Large intestine (tissue), 3 donors: ENCODE data around the gene PMIS2. TPM values are rescaled to one million over a fixed set of nuclear protein-coding genes. Genes with fewer than 3 reads are reported as not detected.

Experiments
- DNase-seq, 2 donors: peaks; one replicate each; pipeline versions ENCODE4 v3.0.0 to v3.0.0-alpha.2; 2013
- H3K27ac ChIP-seq: one replicate; pipeline ENCODE4 v1.5.1; 2013; ENCODE audit warnings: low read length
- H3K27me3 ChIP-seq: 2 replicates; pipeline ENCODE4 v1.6.1; 2013; ENCODE audit warnings: low read length; ENCODE audit not compliant: control insufficient read depth, insufficient read depth
- H3K36me3 ChIP-seq: 2 replicates; pipeline ENCODE4 v1.6.1; 2013; ENCODE audit warnings: low read length; ENCODE audit not compliant: control insufficient read depth, insufficient read depth
- H3K4me1 ChIP-seq: one replicate; pipeline ENCODE4 v1.6.1; 2013; ENCODE audit warnings: low read length; ENCODE audit not compliant: control insufficient read depth, insufficient read depth
- H3K4me3 ChIP-seq: one replicate; pipeline ENCODE4 v1.5.1; 2013; ENCODE audit warnings: low read length
- H3K9me3 ChIP-seq: one replicate; pipeline ENCODE4 v1.6.1; 2013; ENCODE audit warnings: mild to moderate bottlenecking, low read depth, low read length, moderate library complexity; ENCODE audit not compliant: control insufficient read depth
- WGBS: methylation state at CpG from one replicate; pipeline ENCODE4 v1.1.5; 2013; ENCODE audit warnings: low lambda C conversion rate; ENCODE audit not compliant: insufficient coverage; 5-methylcytosine and 5-hydroxymethylcytosine counted together
- polyA plus RNA-seq: library from polyadenylated mRNA; unstranded; fragments of 120-200 nt; gene quantifications from one replicate; pipeline ENCODE4 v1.2.1, GENCODE V29; 2013

PMIS2 gene
- polyA plus RNA-seq, 1 donor, result not detected

DNA sequence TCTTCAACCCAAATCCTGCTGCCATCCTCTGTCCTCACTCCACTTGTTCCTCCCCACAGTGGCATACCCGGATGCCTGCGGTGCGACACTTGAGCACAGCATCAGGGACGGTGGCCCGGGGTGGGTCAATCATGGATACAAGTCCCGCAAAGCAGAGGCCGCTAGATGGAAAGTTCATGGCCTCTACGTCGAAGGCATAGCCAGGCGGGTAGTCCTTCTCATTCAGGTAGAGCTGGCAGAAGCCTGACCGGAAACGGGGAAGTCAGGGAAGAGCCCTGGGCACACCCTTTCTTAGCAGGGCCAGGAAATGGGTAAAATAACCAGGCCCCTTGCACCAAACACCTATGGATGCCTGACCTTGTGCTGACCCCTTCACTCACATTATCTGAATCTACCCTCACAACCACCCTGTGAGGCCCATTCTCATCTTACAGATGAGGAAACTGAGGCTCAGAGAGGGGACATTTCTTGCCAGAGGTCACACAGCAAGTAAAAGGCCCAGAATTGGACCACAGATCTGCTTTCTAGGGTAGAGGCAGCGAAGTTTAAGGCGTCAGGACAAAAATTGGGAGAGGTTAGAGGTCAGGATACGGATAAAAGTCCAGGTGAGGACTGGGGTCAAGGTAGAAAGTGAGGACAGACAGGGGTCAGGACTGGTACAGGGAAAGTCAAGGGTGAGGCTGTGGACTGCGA is 29.0 kb upstream of the PMIS2 start:
- DNase-seq, result no peak
- WGBS, result 100% methylated on average over 3 of the region's 16 CpGs
- no peak overlapping the region for H3K4me3 ChIP-seq
- peaks cover 55% of the 10 kb centered on the region for H3K27me3 ChIP-seq
- H3K36me3 ChIP-seq, result no peaks in the 10 kb centered on the region
- H3K9me3 ChIP-seq, result peaks cover 8% of the 10 kb centered on the region
- H3K4me1 ChIP-seq, result no peaks in the 10 kb centered on the region
- no peak overlapping the region for H3K27ac ChIP-seq

GRCh38 chr19:35557539-35558399 is 28.2 kb upstream of the PMIS2 start:
- peak overlapping the region; percentile 35 for H3K4me3 ChIP-seq
- no peaks in the 10 kb centered on the region for H3K4me1 ChIP-seq
- WGBS, result no CpG with 5 or more reads among the region's 60 CpGs
- H3K27me3 ChIP-seq, result peaks cover 58% of the 10 kb centered on the region
- H3K9me3 ChIP-seq, result peaks cover 8% of the 10 kb centered on the region
- no peak overlapping the region for H3K27ac ChIP-seq
- no peaks in the 10 kb centered on the region for H3K36me3 ChIP-seq
- peak; percentile 31 to 62 for DNase-seq

- H3K27me3 ChIP-seq, result peaks cover 56% of the 10 kb centered on the region
Measured at GRCh38 chr19:35558400-35559280, 27.3 kb upstream of the PMIS2 start.

DNA sequence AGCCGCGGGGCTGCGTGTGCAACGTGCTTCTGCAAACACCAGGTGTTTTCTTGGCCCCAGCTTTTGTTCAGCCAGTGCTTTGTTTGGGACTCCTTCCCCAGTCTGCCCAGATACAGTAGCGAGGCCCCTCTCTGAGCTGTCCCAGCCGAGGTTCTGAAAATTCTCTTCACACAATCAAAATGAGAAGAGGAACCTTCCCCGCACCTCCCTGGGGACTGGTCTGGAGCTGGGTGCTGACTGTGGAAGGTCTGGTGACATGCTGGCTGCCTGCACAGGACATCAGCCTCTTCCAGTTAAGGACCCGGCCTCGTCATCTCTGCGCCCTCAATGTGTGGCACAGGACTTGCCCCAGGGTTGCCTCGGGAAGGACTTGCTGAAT is 26.7 kb upstream of the PMIS2 start:
- no peak for DNase-seq
- no CpG with 5 or more reads among the region's 11 CpGs for WGBS
- no peak overlapping the region for H3K27ac ChIP-seq

More at GRCh38 chr19:35558400-35559280, 27.3 kb upstream of the PMIS2 start:
- 40% methylated on average over 1 of the region's 53 CpGs for WGBS
- H3K36me3 ChIP-seq, result no peaks in the 10 kb centered on the region
- no peaks in the 10 kb centered on the region for H3K4me1 ChIP-seq
- no peak overlapping the region for H3K4me3 ChIP-seq
- no peak overlapping the region for H3K27ac ChIP-seq
- H3K9me3 ChIP-seq, result peaks cover 8% of the 10 kb centered on the region
- no peak for DNase-seq

GRCh38 chr19:35559781-35560180 is 26.2 kb upstream of the PMIS2 start:
- WGBS, result no CpG with 5 or more reads among the region's 23 CpGs
- H3K36me3 ChIP-seq, result no peaks in the 10 kb centered on the region
- H3K27me3 ChIP-seq, result peaks cover 59% of the 10 kb centered on the region

More for the DNA sequence above, 26.7 kb upstream of the PMIS2 start:
- Histone ChIP-seq H3K4me1 (no peaks in the 10 kb centered on the region), H3K36me3 (no peaks in the 10 kb centered on the region), H3K4me3 (no peak overlapping the region), H3K27me3 (peaks cover 56% of the 10 kb centered on the region), H3K9me3 (peaks cover 8% of the 10 kb centered on the region)

DNA sequence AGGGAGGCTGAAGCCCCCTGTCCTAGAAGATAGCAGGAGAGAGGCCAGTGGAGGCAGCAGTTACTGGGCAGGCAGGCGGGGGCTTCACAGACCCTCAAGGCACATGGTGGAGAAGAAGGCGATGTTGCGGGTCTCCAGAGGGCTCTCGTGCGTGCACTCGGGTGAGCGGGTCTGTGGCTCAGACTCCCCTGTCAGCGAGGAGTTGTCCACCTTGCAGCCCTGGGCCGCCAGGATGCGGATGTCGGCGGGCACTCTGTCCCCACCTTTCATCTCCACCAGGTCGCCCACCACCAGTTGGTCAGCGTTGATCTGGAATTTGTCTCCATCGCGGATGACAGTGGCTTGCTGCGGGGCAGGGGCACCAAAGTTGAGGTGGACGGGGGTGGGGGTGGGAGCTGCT is 25.7 kb upstream of the PMIS2 start:
- no peaks in the 10 kb centered on the region for H3K4me1 ChIP-seq
- H3K4me3 ChIP-seq, result no peak overlapping the region
- no CpG with 5 or more reads among the region's 18 CpGs for WGBS
- H3K9me3 ChIP-seq, result peaks cover 8% of the 10 kb centered on the region
- H3K27ac ChIP-seq, result no peak overlapping the region
- H3K27me3 ChIP-seq, result peaks cover 56% of the 10 kb centered on the region
- DNase-seq, result no peak
- H3K36me3 ChIP-seq, result no peaks in the 10 kb centered on the region

More at GRCh38 chr19:35559781-35560180, 26.2 kb upstream of the PMIS2 start:
- Histone ChIP-seq H3K4me3 (no peak overlapping the region), H3K4me1 (no peaks in the 10 kb centered on the region), H3K9me3 (peaks cover 8% of the 10 kb centered on the region), H3K27ac (no peak overlapping the region)
- no peak for DNase-seq

DNA sequence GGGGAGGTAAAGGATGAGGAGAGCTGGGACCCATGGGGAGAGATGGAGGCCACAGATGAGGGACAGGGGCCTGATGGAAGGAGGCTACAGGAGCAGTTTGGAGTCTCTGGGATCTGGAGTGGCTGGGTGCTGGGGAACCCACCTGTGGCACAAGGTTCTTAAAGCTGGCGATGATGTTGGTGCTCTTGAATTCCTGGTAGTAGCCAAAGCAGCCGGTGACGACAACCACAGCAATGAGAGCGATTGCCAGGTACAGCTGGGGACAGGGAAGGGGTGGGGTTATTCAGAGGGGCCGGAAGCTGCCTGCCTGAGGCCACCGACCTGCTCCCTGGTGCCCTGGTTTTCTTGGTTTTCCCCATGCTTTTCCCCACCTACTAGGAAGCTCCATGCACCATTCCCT is 25.3 kb upstream of the PMIS2 start:
- H3K27me3 ChIP-seq, result peaks cover 54% of the 10 kb centered on the region
- H3K9me3 ChIP-seq, result peaks cover 8% of the 10 kb centered on the region
- no peak overlapping the region for H3K27ac ChIP-seq
- no peaks in the 10 kb centered on the region for H3K36me3 ChIP-seq
- no CpG with 5 or more reads among the region's 6 CpGs for WGBS
- no peak for DNase-seq
- no peaks in the 10 kb centered on the region for H3K4me1 ChIP-seq
- H3K4me3 ChIP-seq, result no peak overlapping the region

DNA sequence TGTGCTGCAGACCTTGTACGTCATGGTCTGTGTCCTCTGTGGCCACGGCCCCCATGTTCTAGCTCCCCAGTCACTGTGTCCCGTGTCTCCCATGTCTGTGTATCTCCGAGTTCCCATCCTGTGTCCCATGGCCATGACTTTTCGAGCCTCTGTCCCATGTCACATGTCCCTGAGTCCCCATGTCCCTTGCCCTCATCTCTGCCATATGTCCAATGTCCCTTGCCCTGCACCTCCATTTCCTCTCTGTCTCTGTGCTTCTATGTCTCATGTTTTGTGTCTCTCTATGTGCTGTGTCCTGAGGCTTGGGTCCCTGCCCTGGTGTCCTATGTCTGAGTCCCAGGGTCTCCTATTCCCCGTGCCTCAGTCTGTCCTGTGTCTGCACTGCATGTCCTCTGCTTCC is 24.5 kb upstream of the PMIS2 start:
- H3K4me3 ChIP-seq, result no peak overlapping the region
- no peaks in the 10 kb centered on the region for H3K4me1 ChIP-seq
- H3K27ac ChIP-seq, result no peak overlapping the region
- H3K9me3 ChIP-seq, result peaks cover 8% of the 10 kb centered on the region
- no peak for DNase-seq
- H3K36me3 ChIP-seq, result no peaks in the 10 kb centered on the region
- WGBS, result 80% methylated on average over 1 of the region's 6 CpGs
- H3K27me3 ChIP-seq, result peaks cover 49% of the 10 kb centered on the region

GRCh38 chr19:35562336-35562735 is 23.6 kb upstream of the PMIS2 start:
- no peak for DNase-seq
- WGBS, result no CpG with 5 or more reads among the region's 17 CpGs
- Histone ChIP-seq H3K27ac (no peak overlapping the region), H3K9me3 (peaks cover 8% of the 10 kb centered on the region), H3K27me3 (peaks cover 40% of the 10 kb centered on the region), H3K4me1 (no peaks in the 10 kb centered on the region), H3K4me3 (no peak overlapping the region), H3K36me3 (no peaks in the 10 kb centered on the region)

- Histone ChIP-seq H3K27ac (no peak overlapping the region), H3K36me3 (no peaks in the 10 kb centered on the region), H3K9me3 (peaks cover 8% of the 10 kb centered on the region), H3K4me1 (no peaks in the 10 kb centered on the region), H3K27me3 (peaks cover 37% of the 10 kb centered on the region), H3K4me3 (no peak overlapping the region)
- no peak for DNase-seq
- 69% methylated on average over 2 of the region's 2 CpGs for WGBS
Measured at GRCh38 chr19:35562776-35563175, 23.2 kb upstream of the PMIS2 start.
